ENCODE measurements around the gene WDR48.

- TF ChIP-seq BHLHE40 (IDR thresholded peaks at IDR 0.05; ENCODE audit: borderline replicate concordance) (no peak), FOXM1 (IDR thresholded peaks at IDR 0.05; ENCODE audit: borderline replicate concordance) (no peak), SP1 (IDR thresholded peaks at IDR 0.05) (no peak), CTBP1 (IDR thresholded peaks at IDR 0.05; ENCODE audit: borderline replicate concordance) (no peak), SUZ12 (IDR thresholded peaks at IDR 0.05) (no peak), NFRKB (IDR thresholded peaks at IDR 0.05) (no peak), FOXA1 (IDR thresholded peaks at IDR 0.05) (no peak), ZNF384 (IDR thresholded peaks at IDR 0.05) (no peak), ARNT (IDR thresholded peaks at IDR 0.05) (no peak), TARDBP (IDR thresholded peaks at IDR 0.05) (no peak)
Observed at GRCh38 chr3:39086144-39086543, 34.3 kb downstream of the WDR48 start.
